Mesendoderm (in vitro differentiated cells): ENCODE results near the gene JAGN1.

ENCODE experiments used
- DNase-seq: peaks from one replicate; pipeline ENCODE4 v3.0.0; 2013
- H2AK5ac ChIP-seq: 2 replicates; pipeline ENCODE4 v1.6.1; 2013; ENCODE audit warnings: low read length, inconsistent platforms
- H2BK120ac ChIP-seq: 2 replicates; pipeline ENCODE4 v1.6.1; 2013; ENCODE audit warnings: low read depth, mild to moderate bottlenecking, low read length, moderate library complexity, mixed read lengths
- H2BK15ac ChIP-seq: replicated peaks from 2 replicates; pipeline ENCODE4 v1.6.1; 2013; ENCODE audit warnings: low read depth, mild to moderate bottlenecking, moderate library complexity
- H2BK5ac ChIP-seq: 2 replicates; pipeline ENCODE4 v1.6.1; 2013; ENCODE audit warnings: low read length, inconsistent platforms
- H3K18ac ChIP-seq: 2 replicates; pipeline ENCODE4 v1.6.1; 2013; ENCODE audit warnings: mild to moderate bottlenecking, low read length, mixed read lengths
- H3K23ac ChIP-seq: one replicate; pipeline ENCODE4 v1.6.1; 2013; ENCODE audit warnings: low read length
- H3K27ac ChIP-seq: 2 replicates; pipeline ENCODE4 v1.5.1; 2013; ENCODE audit warnings: low read depth, mild to moderate bottlenecking, inconsistent platforms, low read length, moderate library complexity
- H3K27me3 ChIP-seq: 2 replicates; pipeline ENCODE4 v1.6.1; 2013; ENCODE audit warnings: low read length, control low read depth, mild to moderate bottlenecking, inconsistent platforms; ENCODE audit not compliant: insufficient read depth, poor library complexity
- H3K36me3 ChIP-seq: 2 replicates; pipeline ENCODE4 v1.6.1; 2013; ENCODE audit warnings: low read length, inconsistent platforms; ENCODE audit not compliant: control insufficient read depth, insufficient read depth
- H3K4ac ChIP-seq: one replicate; pipeline ENCODE4 v1.6.1; 2013; ENCODE audit warnings: low read depth, mild to moderate bottlenecking, low read length, moderate library complexity
- H3K4me1 ChIP-seq: 2 replicates; pipeline ENCODE4 v1.6.1; 2013; ENCODE audit warnings: low read depth, low read length, inconsistent platforms; ENCODE audit not compliant: control insufficient read depth
- H3K4me2 ChIP-seq: 2 replicates; pipeline ENCODE4 v1.6.1; 2013; ENCODE audit warnings: low read length
- H3K4me3 ChIP-seq: 2 replicates; pipeline ENCODE4 v1.5.1; 2013; ENCODE audit warnings: mild to moderate bottlenecking, low read length
- H3K56ac ChIP-seq: one replicate; pipeline ENCODE4 v1.6.1; 2013; ENCODE audit warnings: low read length
- H3K79me1 ChIP-seq: 2 replicates; pipeline ENCODE4 v1.6.1; 2013; ENCODE audit warnings: low read length, inconsistent platforms
- H3K79me2 ChIP-seq: 2 replicates; pipeline ENCODE4 v1.6.1; 2013; ENCODE audit warnings: mild to moderate bottlenecking, low read length; ENCODE audit not compliant: control insufficient read depth, insufficient read depth
- H3K9ac ChIP-seq: 2 replicates; pipeline ENCODE4 v1.6.1; 2013; ENCODE audit warnings: low read length, inconsistent platforms
- H4K5ac ChIP-seq: one replicate; pipeline ENCODE4 v1.6.1; 2013; ENCODE audit warnings: low read length
- H4K8ac ChIP-seq: one replicate; pipeline ENCODE4 v1.6.1; 2013; ENCODE audit warnings: low read depth, mild to moderate bottlenecking, control low read depth, low read length, moderate library complexity
- WGBS: extraction: QIAGEN DNeasy Blood & Tissue Kit; methylation state at CpG from one replicate; pipeline ENCODE4 v1.1.7; 2013; ENCODE audit warnings: low lambda C conversion rate, missing lambda C conversion rate; ENCODE audit not compliant: insufficient coverage; ENCODE audit errors: extremely low coverage; 5-methylcytosine and 5-hydroxymethylcytosine counted together

JAGN1 gene

GRCh38 chr3:9878700-9879099 is 11.7 kb upstream of the JAGN1 start:
- Histone ChIP-seq H3K56ac (no peak overlapping the region), H2AK5ac (no peak overlapping the region), H3K18ac (no peak overlapping the region), H3K4me1 (no peaks in the 10 kb centered on the region), H3K4ac (no peak overlapping the region), H4K8ac (no peak overlapping the region), H2BK120ac (no peak overlapping the region), H3K79me1 (no peaks in the 10 kb centered on the region), H3K27ac (no peak overlapping the region), H2BK15ac (no peak overlapping the region), H3K4me3 (no peak overlapping the region), H3K27me3 (no peaks in the 10 kb centered on the region), H3K23ac (no peak overlapping the region), H2BK5ac (no peak overlapping the region), H3K9ac (no peak overlapping the region), H3K4me2 (no peak overlapping the region), H3K36me3 (no peaks in the 10 kb centered on the region), H3K79me2 (no peaks in the 10 kb centered on the region), H4K5ac (no peak overlapping the region)
- no peak for DNase-seq
- WGBS, result no CpG with 5 or more reads among the region's 5 CpGs

- Histone ChIP-seq H3K56ac (no peak within 1 kb of the TSS), H3K23ac (no peak within 1 kb of the TSS), H3K18ac (no peak within 1 kb of the TSS), H3K4me3 (no peak within 1 kb of the TSS), H2AK5ac (no peak within 1 kb of the TSS), H3K9ac (no peak within 1 kb of the TSS), H3K27me3 (no peaks in the 10 kb centered on the region), H3K4ac (no peak within 1 kb of the TSS), H2BK15ac (no peak within 1 kb of the TSS), H3K27ac (no peak within 1 kb of the TSS), H2BK5ac (no peak within 1 kb of the TSS), H3K4me1 (no peaks in the 10 kb centered on the region), H4K5ac (no peak within 1 kb of the TSS), H2BK120ac (no peak within 1 kb of the TSS), H3K79me2 (no peaks in the 10 kb centered on the region), H4K8ac (no peak within 1 kb of the TSS), H3K36me3 (no peaks in the 10 kb centered on the region), H3K4me2 (no peak within 1 kb of the TSS), H3K79me1 (no peaks in the 10 kb centered on the region)
- no peak for DNase-seq
- WGBS, result no CpG with 5 or more reads among the region's 7 CpGs
Measured at GRCh38 chr3:9879830-9880549, 10.4 kb upstream of the JAGN1 start, which contains the start of gene CIDEC. Gene CIDEC (minus strand): TSS chr3:9880253. CDS start chr3:9878486, 1,767 bp downstream.

- Histone ChIP-seq H4K8ac (no peak overlapping the region), H2BK5ac (no peak overlapping the region), H3K56ac (no peak overlapping the region), H3K4ac (no peak overlapping the region), H3K4me2 (no peak overlapping the region), H3K36me3 (no peaks in the 10 kb centered on the region), H3K18ac (no peak overlapping the region), H3K79me1 (no peaks in the 10 kb centered on the region), H2AK5ac (no peak overlapping the region), H2BK120ac (no peak overlapping the region), H3K9ac (no peak overlapping the region), H3K27me3 (no peaks in the 10 kb centered on the region), H3K23ac (no peak overlapping the region), H3K79me2 (no peaks in the 10 kb centered on the region), H2BK15ac (no peak overlapping the region), H3K4me1 (no peaks in the 10 kb centered on the region), H3K27ac (no peak overlapping the region), H4K5ac (no peak overlapping the region), H3K4me3 (no peak overlapping the region)
- no peak for DNase-seq
- WGBS, result no CpG with 5 or more reads among the region's 1 CpG
Measured at GRCh38 chr3:9881441-9881840, 9.0 kb upstream of the JAGN1 start.

GRCh38 chr3:9883706-9884554 is 6.5 kb upstream of the JAGN1 start:
- no peaks in the 10 kb centered on the region for H3K36me3 ChIP-seq
- no peak overlapping the region for H3K4me3 ChIP-seq
- DNase-seq, result peak; percentile 41
- H2BK15ac ChIP-seq, result no peak overlapping the region
- no CpG with 5 or more reads among the region's 7 CpGs for WGBS
- no peak overlapping the region for H2BK120ac ChIP-seq
- no peaks in the 10 kb centered on the region for H3K79me2 ChIP-seq
- H2AK5ac ChIP-seq, result no peak overlapping the region
- H3K4me1 ChIP-seq, result no peaks in the 10 kb centered on the region
- H3K18ac ChIP-seq, result no peak overlapping the region
- no peaks in the 10 kb centered on the region for H3K79me1 ChIP-seq
- no peak overlapping the region for H2BK5ac ChIP-seq
- H4K8ac ChIP-seq, result no peak overlapping the region
- no peak overlapping the region for H3K23ac ChIP-seq
- H3K27me3 ChIP-seq, result no peaks in the 10 kb centered on the region
- no peak overlapping the region for H3K4ac ChIP-seq
- no peak overlapping the region for H3K27ac ChIP-seq
- H3K56ac ChIP-seq, result no peak overlapping the region
- no peak overlapping the region for H4K5ac ChIP-seq
- H3K4me2 ChIP-seq, result no peak overlapping the region
- H3K9ac ChIP-seq, result no peak overlapping the region

- WGBS, result no CpG with 5 or more reads among the region's 11 CpGs
- Histone ChIP-seq H4K8ac (no peak overlapping the region), H3K18ac (no peak overlapping the region), H2AK5ac (no peak overlapping the region), H3K36me3 (no peaks in the 10 kb centered on the region), H3K4me2 (no peak overlapping the region), H3K27ac (no peak overlapping the region), H3K9ac (no peak overlapping the region), H3K27me3 (no peaks in the 10 kb centered on the region), H2BK120ac (no peak overlapping the region), H3K79me2 (no peaks in the 10 kb centered on the region), H3K4me3 (no peak overlapping the region), H2BK15ac (no peak overlapping the region), H3K4ac (no peak overlapping the region), H3K79me1 (no peaks in the 10 kb centered on the region), H3K4me1 (no peaks in the 10 kb centered on the region), H2BK5ac (no peak overlapping the region), H4K5ac (no peak overlapping the region), H3K56ac (no peak overlapping the region), H3K23ac (no peak overlapping the region)
- DNase-seq, result peak; percentile 71
Measured at GRCh38 chr3:9884555-9885165, 5.8 kb upstream of the JAGN1 start.
